GM18951 (cell line): Measurements from ENCODE around the gene NABP2.

Source experiments
- POLR2A ChIP-seq: IDR thresholded peaks from 4 replicates; pipeline ENCODE4 v1.6.1; 2011; ENCODE audit warnings: mild to moderate bottlenecking; ENCODE audit not compliant: insufficient read length, insufficient read depth; ENCODE audit errors: extremely low read depth
- in situ Hi-C: fragments of 300-500 bp; cut with MboI; formaldehyde crosslinking; loops from one replicate; pipeline ENCODE4 v1.12.0; 2022; ENCODE audit warnings: low sequenced_read_pairs, mixed read lengths, inconsistent platforms; ENCODE audit not compliant: unreplicated experiment

The NABP2 gene

GRCh38 chr12:56221757-56222530, 2.2 kb upstream of the NABP2 start, which contains the start of gene RNF41:
Gene RNF41 (minus strand): TSS chr12:56221922. CDS start chr12:56214047, 7,875 bp downstream.
- TF ChIP-seq POLR2A, result peak; percentile 93
- in situ Hi-C loops, result no loop called here

DNA sequence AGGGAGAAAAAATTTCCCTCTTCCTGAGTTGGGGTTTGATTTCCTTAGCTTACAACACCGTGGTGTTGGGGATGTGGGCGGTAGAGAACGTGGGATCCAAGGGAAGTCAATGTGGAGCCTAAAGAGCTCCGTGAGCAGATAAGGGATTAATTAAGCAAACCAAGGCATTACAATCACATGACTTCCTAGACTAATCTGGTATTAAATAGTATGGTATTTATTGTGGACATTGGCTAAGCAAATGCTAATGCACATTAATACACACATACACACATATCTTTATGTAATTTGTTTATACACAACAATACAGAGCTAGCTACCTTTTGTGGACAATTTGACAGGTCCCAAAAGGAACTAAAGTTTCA, 1.6 kb upstream of the NABP2 start:
- no peak for TF ChIP-seq POLR2A
- in situ Hi-C loops, result no loop called here

- no peak for TF ChIP-seq POLR2A
- in situ Hi-C loops, result no loop called here
Measured at GRCh38 chr12:56223571-56224101, 506 bp upstream of the NABP2 start.

- no peak for TF ChIP-seq POLR2A
- in situ Hi-C loops, result no loop called here
Measured at GRCh38 chr12:56224954-56225353, 812 bp downstream of the NABP2 start.

- TF ChIP-seq POLR2A, result no peak
- in situ Hi-C loops, result no loop called here
Measured at GRCh38 chr12:56229082-56229481, 4.9 kb downstream of the NABP2 start.

- no peak for TF ChIP-seq POLR2A
- in situ Hi-C loops, result no loop called here
Measured at GRCh38 chr12:56229916-56230431, 5.8 kb downstream of the NABP2 start, which contains the start of gene SLC39A5. Gene SLC39A5 (plus strand): TSS chr12:56230051. CDS start chr12:56231275, 1,224 bp downstream.

GRCh38 chr12:56230432-56231183, 6.5 kb downstream of the NABP2 start:
- in situ Hi-C loops, result no loop called here
- TF ChIP-seq POLR2A, result no peak

GRCh38 chr12:56231184-56231582, 7.0 kb downstream of the NABP2 start:
- in situ Hi-C loops, result no loop called here
- no peak for TF ChIP-seq POLR2A

DNA sequence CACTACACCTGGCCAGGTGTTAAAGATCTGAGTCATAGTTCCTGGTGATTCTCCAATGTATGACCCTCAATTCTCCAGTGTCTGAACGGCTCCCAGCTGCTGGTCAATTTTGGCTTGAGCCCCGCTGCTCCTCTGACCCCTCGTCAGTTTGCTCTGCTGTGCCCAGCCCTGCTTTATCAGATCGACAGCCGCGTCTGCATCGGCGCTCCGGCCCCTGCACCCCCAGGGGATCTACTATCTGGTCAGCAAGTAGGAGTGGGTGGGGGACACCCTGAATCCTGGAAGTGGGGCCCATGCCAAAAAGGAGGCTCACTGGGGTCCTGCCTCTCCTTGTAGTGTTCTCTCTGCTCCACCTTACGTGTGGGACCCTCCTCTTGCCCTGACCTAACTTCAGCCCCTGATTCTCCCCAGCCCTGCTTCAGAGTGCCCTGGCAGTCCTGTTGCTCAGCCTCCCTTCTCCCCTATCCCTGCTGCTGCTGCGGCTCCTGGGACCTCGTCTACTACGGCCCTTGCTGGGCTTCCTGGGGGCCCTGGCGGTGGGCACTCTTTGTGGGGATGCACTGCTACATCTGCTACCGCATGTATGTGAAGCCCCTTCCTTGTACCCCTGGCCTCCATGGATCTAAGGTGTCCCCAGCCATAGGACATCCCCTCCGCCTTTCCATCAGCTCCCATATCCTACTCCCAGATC, 10.7 kb downstream of the NABP2 start:
- in situ Hi-C loops, result no loop called here
- TF ChIP-seq POLR2A, result no peak

- in situ Hi-C loops, result no loop called here
- no peak for TF ChIP-seq POLR2A
Measured at GRCh38 chr12:56236091-56236490, 11.9 kb downstream of the NABP2 start.

GRCh38 chr12:56236985-56237384, 12.8 kb downstream of the NABP2 start:
- in situ Hi-C loops, result no loop called here
- TF ChIP-seq POLR2A, result no peak

- in situ Hi-C loops, result no loop called here
- TF ChIP-seq POLR2A, result no peak
Measured at GRCh38 chr12:56237552-56237951, 13.4 kb downstream of the NABP2 start.

DNA sequence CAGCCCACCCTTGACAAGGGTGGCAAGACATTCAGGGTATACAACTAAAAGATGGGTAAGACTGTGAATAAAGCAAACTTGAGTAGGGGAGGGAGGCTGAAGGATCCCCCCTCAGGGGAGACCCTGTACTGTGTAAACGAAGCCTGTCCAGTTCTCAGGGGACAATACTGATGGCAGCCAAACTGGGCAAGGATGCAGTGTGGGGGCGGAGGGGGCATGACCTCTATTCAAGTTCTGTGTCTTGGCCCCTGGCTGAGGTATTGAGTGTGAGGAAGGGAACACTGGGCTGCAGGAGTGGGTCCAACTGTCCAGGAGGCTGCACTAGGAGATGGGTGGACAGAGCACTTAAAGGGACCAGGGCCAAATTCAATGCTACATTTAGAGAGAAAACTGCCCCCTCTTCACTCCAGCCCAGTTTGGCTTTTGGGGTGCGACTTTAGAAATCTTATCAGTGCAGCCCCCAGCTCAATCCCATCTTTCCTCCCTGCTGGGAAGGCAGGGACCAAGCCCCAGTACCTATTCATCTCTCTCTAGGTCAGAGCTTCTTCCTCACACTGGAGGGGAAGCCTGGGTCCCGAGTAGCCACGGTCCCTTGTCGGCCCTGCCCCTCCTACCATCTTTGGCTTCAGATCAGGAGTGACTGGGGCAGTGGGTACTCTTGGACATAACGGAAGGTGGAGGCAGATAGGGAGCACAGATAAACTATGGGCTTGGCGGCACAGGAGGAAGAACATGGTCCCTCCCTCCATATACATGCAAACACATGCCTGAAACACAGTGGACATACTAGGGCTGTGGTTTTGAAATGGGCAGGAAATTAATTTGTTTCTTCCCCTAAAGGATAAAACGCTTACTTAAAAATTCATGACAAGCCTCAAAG, 17.5 kb downstream of the NABP2 start:
- no peak for TF ChIP-seq POLR2A
- in situ Hi-C loops, result no loop called here
